ENCODE results near the gene ZNF398.
"Not testable (repeated sequence)": the region's sequence is repeated elsewhere in the genome, so short reads cannot be mapped to it uniquely, and the experiment has no call there.

ZNF398 gene, protein sequence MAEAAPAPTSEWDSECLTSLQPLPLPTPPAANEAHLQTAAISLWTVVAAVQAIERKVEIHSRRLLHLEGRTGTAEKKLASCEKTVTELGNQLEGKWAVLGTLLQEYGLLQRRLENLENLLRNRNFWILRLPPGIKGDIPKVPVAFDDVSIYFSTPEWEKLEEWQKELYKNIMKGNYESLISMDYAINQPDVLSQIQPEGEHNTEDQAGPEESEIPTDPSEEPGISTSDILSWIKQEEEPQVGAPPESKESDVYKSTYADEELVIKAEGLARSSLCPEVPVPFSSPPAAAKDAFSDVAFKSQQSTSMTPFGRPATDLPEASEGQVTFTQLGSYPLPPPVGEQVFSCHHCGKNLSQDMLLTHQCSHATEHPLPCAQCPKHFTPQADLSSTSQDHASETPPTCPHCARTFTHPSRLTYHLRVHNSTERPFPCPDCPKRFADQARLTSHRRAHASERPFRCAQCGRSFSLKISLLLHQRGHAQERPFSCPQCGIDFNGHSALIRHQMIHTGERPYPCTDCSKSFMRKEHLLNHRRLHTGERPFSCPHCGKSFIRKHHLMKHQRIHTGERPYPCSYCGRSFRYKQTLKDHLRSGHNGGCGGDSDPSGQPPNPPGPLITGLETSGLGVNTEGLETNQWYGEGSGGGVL

DNA sequence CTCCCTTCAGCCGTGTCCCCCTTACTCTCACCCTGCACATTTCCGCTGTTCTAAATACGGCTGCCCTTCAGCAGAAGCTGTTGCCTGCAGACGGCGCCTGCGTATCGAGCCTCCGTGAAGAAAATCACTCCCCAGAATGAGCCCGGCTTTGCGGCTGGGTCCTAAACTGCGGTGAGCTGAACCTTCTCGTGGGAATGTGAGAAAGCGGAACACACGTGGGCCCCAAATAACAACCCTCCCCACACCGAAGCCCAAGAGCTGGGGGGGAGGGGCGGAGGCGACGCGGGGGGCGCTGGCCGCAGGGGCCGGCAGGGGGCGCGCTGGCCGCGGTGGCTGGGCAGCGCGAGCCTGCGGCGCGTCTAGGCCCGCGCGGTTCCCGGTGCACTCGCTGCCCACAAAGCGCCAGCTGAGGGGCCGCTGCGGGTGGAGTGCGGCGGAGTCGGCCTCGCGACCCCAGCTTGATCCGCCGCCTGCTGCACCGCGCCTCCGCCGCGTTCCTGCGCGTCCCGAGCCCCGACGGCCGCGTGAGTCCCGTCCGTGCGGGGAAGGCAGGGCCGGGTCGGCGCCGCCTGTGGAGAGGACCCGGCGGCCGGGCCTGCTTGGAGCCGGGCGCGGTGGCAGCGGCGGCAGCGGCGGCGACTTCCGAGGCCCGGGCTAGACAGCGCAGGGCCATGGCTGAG, at the start of gene ZNF398:
Gene ZNF398 (plus strand): TSS at position 382 of the 680 bp plus-strand sequence. CDS start 290 bp downstream, at position 672.
- peak in 1 of 2 experiments; percentile 60 for DNase-seq

DNA sequence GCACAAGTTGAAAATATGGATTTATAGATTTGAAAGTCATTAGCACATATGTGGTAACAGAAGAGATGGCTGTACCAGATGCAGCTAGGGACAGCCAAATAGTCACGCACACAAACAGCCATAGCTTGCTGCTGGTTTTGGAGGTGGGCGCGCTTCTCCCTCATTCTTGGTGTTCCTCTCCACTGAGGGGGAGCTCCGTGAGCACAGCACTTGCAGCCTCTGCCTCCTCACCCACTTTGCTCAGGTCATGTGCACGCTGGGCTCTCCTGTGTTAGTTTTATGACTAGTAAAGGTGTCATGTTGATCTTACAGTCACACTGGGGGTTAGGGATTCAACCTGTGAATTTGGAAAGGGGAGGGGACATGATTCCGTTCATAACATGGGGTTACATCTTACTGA, 48.2 kb upstream of the ZNF398 start:
- DNase-seq: no peak

DNA sequence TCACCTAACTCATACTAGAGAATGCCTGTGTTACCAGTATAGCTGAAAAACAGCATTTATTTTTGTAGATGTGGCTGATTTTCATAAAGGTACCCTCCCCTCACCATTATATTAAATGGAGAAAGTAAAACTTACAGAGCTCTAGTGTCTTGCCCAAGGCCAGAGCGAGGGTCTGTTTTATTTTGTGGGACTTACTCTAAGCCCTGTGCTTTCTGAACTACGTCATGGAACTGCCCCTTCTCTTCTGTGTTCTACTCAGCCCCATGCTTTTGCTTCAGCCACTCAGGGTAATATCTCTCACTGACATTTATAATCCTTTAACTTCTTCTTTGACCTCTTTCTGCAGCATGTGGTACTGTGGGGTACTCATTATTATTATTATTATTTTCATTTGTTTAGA, 46.4 kb upstream of the ZNF398 start:
- DNase-seq: no peak

DNA sequence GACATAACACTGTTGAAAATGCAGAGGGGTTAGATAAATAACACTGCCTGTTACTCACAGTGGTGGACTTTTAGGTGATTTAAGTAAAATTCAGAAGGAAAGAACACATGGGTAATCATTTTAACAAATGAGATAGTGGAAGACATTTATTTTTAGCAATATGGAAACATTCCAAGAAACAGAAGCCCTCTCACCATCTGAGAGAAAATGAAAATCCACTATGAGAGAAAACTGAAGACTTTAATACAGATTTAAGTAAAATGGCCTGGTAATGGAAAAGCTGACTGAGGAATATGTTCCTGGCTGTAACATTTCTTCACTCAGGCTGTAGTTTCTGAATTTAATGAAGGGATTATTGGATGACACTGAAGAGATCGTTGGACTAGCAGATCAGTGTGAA, 44.6 kb upstream of the ZNF398 start:
- no peak for DNase-seq

DNA sequence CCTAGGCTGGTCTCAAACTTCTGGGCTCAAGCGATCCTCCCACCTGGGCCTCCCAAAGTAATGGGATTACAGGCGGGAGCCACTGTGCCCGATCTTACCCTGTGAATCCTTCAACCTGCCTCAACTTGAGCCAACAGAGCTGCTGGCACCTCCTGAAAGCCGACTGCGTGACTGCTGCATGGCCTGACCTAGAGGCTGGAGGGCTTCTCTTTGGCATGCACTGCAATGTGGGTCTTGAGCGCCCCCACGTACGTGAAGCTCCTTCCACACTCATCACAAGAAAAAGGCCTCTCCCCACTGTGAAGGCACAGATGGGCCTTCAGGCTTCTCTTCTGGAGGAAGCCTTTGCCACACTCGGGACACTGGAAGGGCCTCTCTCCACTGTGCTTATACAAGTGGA, 43.8 kb upstream of the ZNF398 start:
- DNase-seq: no peak

DNA sequence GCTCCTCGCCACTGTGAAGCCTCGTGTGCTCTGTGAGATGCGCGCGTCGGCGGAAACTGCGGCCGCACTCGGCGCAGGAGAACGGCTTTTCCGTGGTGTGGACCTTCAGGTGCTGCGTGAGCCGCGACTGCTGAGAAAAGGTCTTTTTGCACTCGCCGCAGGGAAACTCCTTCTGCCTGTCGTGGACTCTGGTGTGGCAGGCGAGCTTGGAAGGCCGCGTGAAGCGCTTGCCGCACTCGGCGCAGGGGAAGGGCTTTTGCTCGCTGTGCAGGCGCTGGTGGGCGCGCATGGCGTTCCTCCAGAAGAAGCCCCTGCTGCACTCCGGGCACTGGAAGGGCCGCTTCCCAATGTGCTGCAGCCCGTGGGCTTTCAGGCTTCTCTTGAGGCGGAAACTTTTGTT, 43.0 kb upstream of the ZNF398 start:
- DNase-seq: no peak

DNA sequence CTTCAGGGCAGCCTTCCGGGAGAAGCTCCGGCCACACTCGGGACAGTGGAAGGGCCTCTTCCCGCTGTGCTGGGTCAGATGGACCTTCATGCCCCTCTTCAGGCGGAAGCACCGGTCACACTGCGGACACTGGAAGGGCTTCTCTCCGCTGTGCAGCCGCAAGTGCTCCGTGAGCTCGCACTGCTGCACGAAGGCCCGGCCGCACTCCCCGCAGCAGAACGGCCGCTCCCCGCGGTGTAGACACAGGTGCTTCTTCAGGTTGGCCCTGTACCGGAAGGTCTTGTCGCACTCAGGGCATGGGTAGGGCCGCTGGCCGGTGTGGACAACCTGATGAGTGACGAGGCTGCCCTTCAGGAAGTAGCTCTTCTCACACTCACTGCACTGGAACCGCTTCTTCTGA, 42.5 kb upstream of the ZNF398 start:
- no peak for DNase-seq

DNA sequence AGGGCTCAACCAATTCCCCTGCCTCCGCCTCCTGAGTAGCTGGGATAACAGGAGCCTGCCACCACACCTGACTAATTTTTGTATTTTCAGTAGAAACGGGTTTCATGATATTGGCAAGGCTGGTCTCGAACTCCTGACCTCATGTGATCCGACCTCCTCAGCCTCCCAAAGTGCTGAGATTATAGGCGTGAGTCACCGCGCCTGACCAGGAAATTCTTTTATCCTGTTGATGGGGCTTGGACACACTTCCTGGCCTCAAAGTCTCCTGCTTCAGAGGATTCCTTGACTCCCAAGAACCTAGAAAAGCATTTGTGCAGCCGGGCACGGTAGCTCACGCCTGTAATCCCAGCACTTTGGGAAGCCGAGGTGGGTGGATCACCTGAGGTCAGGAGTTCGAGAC, 37.3 kb upstream of the ZNF398 start:
- DNase-seq: no peak

DNA sequence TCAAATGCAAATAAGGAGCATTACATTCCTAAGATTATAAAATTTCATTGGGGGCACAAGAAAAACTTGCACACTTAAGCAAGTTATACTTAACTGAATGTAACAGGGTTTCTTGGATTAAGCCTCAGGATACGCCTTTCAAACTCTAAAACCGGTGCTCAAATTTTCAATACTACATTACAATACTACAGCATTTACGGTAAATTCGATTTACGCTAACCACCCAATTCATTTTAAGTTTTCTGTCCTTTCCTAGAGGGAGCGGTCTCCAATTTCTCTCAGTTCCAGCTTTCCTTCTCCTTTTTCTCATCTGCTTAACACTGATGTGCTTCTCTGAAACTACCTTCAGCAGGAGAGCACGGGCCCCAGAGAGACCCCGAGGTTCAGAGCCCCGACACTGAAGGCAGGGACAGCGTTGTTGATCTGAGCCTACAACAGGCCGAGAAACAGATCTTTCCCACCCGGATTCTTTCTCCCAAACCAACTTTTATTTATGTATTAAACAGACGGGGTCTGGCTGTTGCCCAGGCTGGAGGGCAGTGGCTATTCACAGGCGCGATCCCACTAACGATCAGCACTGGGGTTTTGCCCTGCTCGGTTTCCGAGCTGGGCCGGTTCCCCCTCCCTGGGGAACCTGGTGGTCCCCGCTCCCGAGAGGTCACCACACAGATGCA, 21.9 kb upstream of the ZNF398 start:
- DNase-seq: peak in 1 of 2 experiments; percentile 55

DNA sequence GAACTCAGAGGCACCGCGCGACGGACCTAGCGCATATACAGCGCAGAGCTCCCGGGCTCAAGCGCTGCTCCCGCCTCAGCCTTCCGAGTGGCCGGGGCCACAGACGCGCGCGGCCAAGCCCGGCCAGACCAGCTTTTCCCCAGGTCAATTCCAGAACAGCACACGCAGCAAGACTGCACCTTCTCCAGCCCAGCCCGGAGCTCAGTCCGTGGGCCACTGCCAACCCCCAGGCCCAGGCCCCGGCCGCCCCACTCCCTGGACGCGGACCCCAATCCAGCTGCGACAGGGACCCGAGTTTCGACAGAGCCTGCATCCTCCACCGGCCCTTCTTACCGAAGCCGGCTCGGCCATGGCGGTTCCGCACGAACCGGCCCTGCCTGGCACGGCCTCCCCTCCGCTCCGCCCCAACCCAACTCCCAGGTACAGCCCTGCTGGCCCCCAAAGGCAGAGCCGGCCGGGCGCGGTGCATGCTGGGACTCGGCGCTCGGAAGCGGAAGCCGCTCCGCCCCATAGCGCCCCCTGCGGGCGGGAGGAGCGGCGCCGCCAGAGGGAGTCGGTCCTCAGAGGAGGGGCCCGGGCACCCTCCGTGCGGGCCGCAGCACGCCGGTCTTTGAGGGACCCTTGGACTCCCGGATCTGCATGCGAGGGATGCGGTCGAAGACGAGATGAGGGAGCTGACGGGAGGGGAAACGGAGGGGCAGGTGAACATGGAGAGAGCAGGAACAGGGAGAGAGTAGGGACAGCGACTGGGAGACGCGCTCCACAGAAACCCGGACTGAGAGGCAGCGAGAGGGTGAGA, 21.2 kb upstream of the ZNF398 start, which contains the start of gene ZNF425:
Gene ZNF425 (minus strand): TSS at position 462 of the 799 bp plus-strand sequence. CDS start 111 bp downstream, at position 351.
- peak; percentile 62 to 83 for DNase-seq

DNA sequence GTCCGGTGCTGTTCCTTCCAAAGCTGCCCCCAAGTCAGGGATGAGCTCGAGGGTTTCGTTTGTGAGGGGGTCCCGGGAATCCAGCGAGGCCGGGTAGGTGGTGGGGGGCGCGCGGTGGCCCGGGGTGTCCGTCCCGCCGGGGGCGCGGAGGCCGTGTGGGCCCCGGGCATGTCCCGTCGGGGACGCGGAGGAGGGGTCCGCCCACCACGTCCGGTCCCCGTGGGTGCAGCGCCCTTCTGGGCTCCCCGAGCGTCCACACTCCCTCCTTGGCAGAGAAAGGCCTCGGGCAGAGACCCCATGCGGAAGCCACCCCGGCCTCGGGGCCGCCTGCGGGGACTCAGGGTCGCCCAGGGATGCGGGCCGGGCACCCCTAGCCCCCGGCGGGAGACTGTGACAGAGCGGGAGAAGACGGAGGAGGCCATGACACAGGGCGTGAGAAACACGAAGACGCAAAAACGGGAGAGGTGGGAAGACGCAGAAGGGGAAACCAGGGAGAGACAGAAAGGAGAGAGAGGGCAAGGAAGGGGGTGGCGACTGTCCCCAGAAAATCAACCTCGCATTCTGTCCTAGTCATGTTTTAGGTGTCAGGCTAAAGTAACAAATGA, 20.5 kb upstream of the ZNF398 start:
- peak; percentile 27 to 67 for DNase-seq

DNA sequence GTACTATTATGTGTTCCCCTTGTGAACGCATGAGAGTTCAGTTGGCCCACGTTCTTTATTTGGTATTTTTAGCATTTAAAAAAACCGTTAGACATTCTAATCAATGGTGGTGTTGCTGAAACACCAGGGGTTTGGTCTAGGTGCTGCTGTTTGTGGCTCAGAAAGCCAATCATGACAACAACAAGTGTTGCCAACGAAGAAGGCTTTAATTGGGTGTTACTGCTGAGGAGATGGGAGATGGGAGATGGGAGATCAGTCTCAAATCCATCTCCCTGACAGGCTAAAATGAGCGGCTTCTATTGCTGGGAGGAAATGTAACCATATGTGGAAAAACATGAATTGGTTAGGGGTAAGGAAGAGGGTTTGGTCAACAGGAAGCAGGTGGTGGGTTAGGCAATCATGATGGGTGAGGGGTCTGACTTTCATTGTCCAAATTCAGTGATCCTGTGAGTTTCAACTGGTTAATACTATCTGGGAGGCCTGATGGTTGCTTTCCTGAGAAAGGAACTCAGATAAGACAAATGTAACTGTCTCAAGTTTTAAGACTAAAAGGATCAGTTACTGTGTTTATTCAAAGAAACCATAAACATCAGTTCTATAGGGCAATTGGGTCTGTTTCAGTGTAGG, 16.6 kb upstream of the ZNF398 start:
- no peak for DNase-seq

DNA sequence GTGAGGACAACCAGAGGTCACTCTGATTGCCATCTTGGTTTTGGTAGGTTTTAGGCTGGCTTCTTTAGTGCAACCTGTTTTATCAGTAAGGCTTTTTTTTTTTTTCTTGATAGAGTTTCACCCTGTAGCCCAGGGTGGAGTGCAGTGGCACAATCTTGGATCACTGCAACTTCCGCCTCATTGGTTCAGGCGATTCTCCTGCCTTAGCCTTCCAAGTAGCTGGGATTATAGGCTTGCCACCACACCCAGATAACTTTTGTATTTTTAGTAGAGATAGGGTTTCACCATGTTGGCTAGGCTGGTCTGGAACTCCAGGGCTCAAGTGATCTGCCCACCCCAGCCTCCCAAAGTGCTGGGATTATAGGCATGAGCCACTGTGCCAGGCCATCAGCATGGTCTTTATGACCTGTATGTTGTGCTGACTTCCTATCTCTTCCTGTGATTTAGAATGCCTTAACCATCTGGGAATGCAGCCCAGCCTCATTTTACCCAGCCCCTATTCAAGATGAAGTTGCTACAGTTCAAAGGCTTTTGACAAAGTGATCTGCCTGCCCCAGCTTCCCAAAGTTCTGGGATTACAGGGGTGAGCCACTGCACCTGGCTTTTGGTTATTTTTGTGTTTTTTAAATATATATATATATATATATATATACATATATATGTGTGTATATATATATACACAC, 14.1 kb upstream of the ZNF398 start:
- no peak for DNase-seq

DNA sequence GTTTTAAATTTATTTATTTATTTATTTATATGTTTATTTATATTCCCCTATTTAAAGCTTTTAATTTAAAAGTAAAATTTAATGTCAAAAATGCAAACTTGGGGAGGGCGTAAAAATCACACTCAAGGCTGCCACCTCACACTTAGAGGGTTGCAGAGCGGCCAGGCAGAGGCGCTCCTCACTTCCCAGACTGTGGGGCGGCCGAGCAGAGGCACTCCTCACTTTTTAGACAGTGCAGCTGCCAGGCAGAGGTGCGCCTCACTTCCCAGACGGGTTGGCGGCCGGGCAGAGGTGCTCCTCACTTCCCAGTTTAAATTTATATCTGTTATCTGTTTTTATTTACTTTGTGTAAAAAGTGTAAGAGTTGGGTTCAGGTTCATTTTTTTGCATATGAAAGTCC, 11.1 kb upstream of the ZNF398 start:
- no peak for DNase-seq

DNA sequence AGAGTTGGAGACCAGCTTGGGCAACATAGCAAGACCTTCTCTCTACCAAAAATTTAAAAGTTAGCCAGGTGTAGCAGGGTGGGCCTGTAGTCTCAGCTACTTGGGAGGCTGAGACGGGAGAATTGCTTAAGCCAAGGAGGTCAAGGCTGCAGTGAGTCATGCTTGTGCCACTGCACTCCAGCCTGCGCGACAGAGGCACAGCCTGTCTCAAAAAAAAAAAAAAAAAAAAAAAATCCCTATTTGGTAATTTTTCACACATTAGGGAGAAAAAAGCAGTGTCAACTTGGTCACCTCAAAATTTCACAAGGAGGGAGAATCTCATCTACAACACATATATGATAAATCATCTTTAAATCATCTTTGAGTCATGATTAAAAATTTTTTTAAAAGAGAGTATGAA, 6.4 kb upstream of the ZNF398 start:
- DNase-seq: no peak

DNA sequence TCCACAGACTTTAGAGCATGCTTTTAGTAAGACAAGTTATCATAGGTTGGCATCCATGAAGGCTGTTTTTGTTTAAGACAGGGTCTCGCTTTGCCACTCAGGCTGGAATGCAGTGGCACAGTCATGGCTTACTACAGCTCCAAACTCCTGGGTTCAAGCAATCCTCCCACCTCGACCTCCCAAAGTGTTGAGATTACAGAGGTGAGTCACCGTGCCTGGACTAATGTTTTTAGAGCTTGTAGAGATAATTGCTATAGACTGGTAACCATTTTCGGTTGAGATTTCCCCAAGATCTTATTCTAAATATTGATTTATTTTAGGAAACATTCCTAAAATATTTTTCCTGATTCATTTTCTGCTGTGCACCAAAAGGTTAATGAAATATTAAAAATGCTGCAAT, 5.4 kb upstream of the ZNF398 start:
- no peak for DNase-seq

DNA sequence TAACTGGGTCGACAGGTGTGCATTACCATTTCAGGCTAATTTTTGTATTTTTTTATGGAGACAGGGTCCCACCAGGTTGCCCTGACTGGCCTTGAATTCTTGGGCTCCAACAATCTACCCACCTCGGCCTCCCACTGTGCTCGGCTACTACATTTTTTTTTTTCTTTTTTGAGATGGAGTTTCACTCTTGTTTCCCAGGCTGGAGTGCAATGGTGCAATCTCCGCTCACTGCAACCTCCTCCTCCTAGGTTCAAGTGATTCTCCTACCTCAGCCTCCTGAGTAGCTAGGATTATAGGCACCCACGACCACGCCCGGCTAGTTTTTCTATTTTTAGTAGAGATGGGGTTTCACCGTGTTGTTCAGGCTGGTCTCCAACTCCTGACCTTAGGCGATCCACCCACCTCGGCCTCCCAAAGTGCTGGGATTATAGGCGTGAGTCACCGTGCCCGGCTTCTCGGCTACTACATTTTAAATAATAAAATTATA, 2.8 kb upstream of the ZNF398 start:
- DNase-seq: not testable (repeated sequence)

DNA sequence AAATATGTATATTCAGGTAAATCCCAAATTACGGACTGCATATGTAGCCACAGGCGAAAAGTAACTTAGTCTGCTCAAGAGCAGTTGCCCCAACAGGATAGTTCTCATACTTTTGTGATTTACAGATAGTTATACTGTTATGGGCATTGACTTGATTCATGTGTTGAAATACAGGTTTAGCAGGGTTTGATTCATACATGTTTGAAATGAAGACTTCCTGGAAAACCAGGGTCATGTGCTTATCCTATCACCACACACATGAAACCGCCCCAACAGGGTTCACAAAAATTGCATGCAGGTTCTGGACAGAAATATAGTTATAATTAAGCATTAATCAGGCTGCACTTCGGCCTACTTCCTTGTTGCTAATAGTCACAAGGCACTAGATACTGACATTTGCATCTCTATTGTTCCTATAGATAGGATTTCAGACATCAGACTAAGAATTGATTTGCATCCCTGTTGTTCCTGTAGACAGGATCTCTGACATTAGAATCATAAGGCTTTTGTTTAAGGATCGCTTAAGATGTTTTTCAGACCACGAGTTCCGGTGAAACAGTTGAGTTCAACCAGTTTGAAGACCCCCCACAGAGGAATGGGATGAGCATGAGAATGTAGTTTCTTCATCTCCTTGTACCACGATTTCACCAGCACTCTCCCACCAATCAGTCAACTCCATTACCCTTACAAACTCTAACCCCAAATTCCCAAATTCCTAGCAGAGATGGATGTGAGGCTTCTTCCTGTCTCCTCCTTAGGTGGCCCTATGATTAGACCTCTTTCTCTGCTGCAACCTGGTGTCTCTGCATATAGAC, 2.0 kb upstream of the ZNF398 start:
- DNase-seq: no peak
